WTC11 (cell line): ENCODE measurements around the gene NELL2. TPM values are rescaled to one million over a fixed set of nuclear protein-coding genes. Genes with fewer than 3 reads are reported as not detected.

ENCODE experiments used
- ATAC-seq: fragments of 200-7000 bp; cut with Tn5 transposase; 2 replicates; pipeline ENCODE4 v1.10.0; 2021; ENCODE audit warnings: mild to moderate bottlenecking, moderate library complexity
- CTCF ChIA-PET: fragments of 300-600 bp; sonication (Branson Sonifier 250); formaldehyde crosslinking; loops from one replicate; lab custom pipeline; 2021; ENCODE audit warnings: antibody characterized with exemption; lab: Charles Lee
- POLR2A ChIA-PET: fragments of 350-600 bp; sonication (Branson Sonifier 250); formaldehyde crosslinking; loops from one replicate; lab custom pipeline; 2021; ENCODE audit warnings: antibody characterized with exemption; lab: Charles Lee
- DNase-seq: peaks from one replicate; pipeline ENCODE4 v3.0.0; 2021; ENCODE audit warnings: low spot score
- H3K27ac Mint-ChIP-seq: 2 replicates; pipeline ENCODE4 v1.8.0; 2021; ENCODE audit warnings: mixed read lengths
- H3K27me3 Mint-ChIP-seq: 2 replicates; pipeline ENCODE4 v1.8.0; 2021; ENCODE audit warnings: low read depth, mild to moderate bottlenecking, moderate library complexity, mixed read lengths
- H3K36me3 Mint-ChIP-seq: 2 replicates; pipeline ENCODE4 v1.8.0; 2021; ENCODE audit warnings: mixed read lengths
- H3K4me1 Mint-ChIP-seq: 2 replicates; pipeline ENCODE4 v1.8.0; 2022; ENCODE audit warnings: mixed read lengths
- H3K4me3 Mint-ChIP-seq: 2 replicates; pipeline ENCODE4 v1.8.0; 2021; ENCODE audit warnings: mild to moderate bottlenecking, moderate library complexity, mixed read lengths
- H3K9me3 Mint-ChIP-seq: 2 replicates; pipeline ENCODE4 v1.8.0; 2021; ENCODE audit warnings: mixed read lengths
- AR ChIP-seq: fragments of 250-450 bp; sonication (Bioruptor Pico); IDR thresholded peaks from 2 replicates; pipeline ENCODE4 v1.9.0; 2021; ENCODE audit warnings: mild to moderate bottlenecking
- ATF3 ChIP-seq: sonication (generic); formaldehyde crosslinking; conservative IDR thresholded peaks from 2 replicates; pipeline ENCODE4 v1.8.1; 2022; ENCODE audit warnings: mild to moderate bottlenecking, missing genetic modification reagents
- CBFB ChIP-seq: sonication (generic); formaldehyde crosslinking; IDR thresholded peaks from 2 replicates; pipeline ENCODE4 v1.8.1; 2022; ENCODE audit warnings: mild to moderate bottlenecking, low read depth, missing genetic modification reagents
- CDX4 ChIP-seq: fragments of 250-450 bp; sonication (Bioruptor Pico); IDR thresholded peaks from 2 replicates; pipeline ENCODE4 v1.9.0; 2021; ENCODE audit warnings: moderate library complexity, mild to moderate bottlenecking, inconsistent platforms, borderline replicate concordance
- CTCF ChIP-seq: fragments of 200-600 bp; IDR thresholded peaks from 2 replicates; pipeline ENCODE4 v1.8.0; 2022; ENCODE audit warnings: antibody characterized with exemption
- E2F1 ChIP-seq: sonication (generic); formaldehyde crosslinking; IDR thresholded peaks from 2 replicates; pipeline ENCODE4 v1.8.0; 2022; ENCODE audit warnings: mild to moderate bottlenecking, missing genetic modification reagents
- E2F5 ChIP-seq: sonication (generic); formaldehyde crosslinking; IDR thresholded peaks from 2 replicates; pipeline ENCODE4 v1.8.1; 2022; ENCODE audit warnings: mild to moderate bottlenecking, moderate library complexity, missing genetic modification reagents
- EMX1 ChIP-seq: fragments of 250-450 bp; sonication (Bioruptor Pico); IDR thresholded peaks from 2 replicates; pipeline ENCODE4 v1.8.0; 2021; ENCODE audit warnings: mild to moderate bottlenecking
- FOXJ3 ChIP-seq: sonication (generic); formaldehyde crosslinking; IDR thresholded peaks from 2 replicates; pipeline ENCODE4 v1.9.0; 2021; ENCODE audit warnings: missing genetic modification reagents, mild to moderate bottlenecking, borderline replicate concordance
- GABPB1 ChIP-seq: sonication (generic); formaldehyde crosslinking; IDR thresholded peaks from 2 replicates; pipeline ENCODE4 v1.8.1; 2023; ENCODE audit warnings: mild to moderate bottlenecking, missing genetic modification reagents
- GTF2I ChIP-seq: fragments of 250-450 bp; sonication (Bioruptor Pico); conservative IDR thresholded peaks from 2 replicates; pipeline ENCODE4 v1.4.0; 2021; ENCODE audit warnings: mild to moderate bottlenecking
- KAT7 ChIP-seq: sonication (generic); formaldehyde crosslinking; IDR thresholded peaks from 2 replicates; pipeline ENCODE4 v1.8.1; 2023; ENCODE audit warnings: missing genetic modification reagents, mild to moderate bottlenecking, borderline replicate concordance
- NFYB ChIP-seq: sonication (generic); formaldehyde crosslinking; conservative IDR thresholded peaks from 2 replicates; pipeline ENCODE4 v1.8.0; 2022; ENCODE audit warnings: low read depth, missing genetic modification reagents
- NR1H2 ChIP-seq: sonication (generic); formaldehyde crosslinking; IDR thresholded peaks from 2 replicates; pipeline ENCODE4 v1.9.0; 2021; ENCODE audit warnings: mild to moderate bottlenecking, moderate library complexity, missing genetic modification reagents
- OVOL2 ChIP-seq: fragments of 250-450 bp; sonication (Bioruptor Pico); IDR thresholded peaks from 2 replicates; pipeline ENCODE4 v1.9.0; 2021; ENCODE audit warnings: mild to moderate bottlenecking, borderline replicate concordance
- PRRX2 ChIP-seq: fragments of 250-450 bp; sonication (Bioruptor Pico); IDR thresholded peaks from 2 replicates; pipeline ENCODE4 v1.8.0; 2021; ENCODE audit warnings: mild to moderate bottlenecking
- SOX15 ChIP-seq: fragments of 250-450 bp; sonication (Bioruptor Pico); IDR thresholded peaks from 2 replicates; pipeline ENCODE4 v1.9.0; 2021; ENCODE audit warnings: mild to moderate bottlenecking
- SP1 ChIP-seq: sonication (generic); formaldehyde crosslinking; conservative IDR thresholded peaks from 2 replicates; pipeline ENCODE4 v1.8.1; 2022; ENCODE audit warnings: missing genetic modification reagents
- TEAD1 ChIP-seq: sonication (generic); formaldehyde crosslinking; IDR thresholded peaks from 2 replicates; pipeline ENCODE4 v1.8.0; 2022; ENCODE audit warnings: mild to moderate bottlenecking, missing genetic modification reagents
- TEAD4 ChIP-seq: sonication (generic); formaldehyde crosslinking; IDR thresholded peaks from 2 replicates; pipeline ENCODE4 v1.8.0; 2022; ENCODE audit warnings: mild to moderate bottlenecking, missing genetic modification reagents
- ZBTB43 ChIP-seq: sonication (generic); formaldehyde crosslinking; IDR thresholded peaks from 2 replicates; pipeline ENCODE4 v1.8.1; 2023; ENCODE audit warnings: mild to moderate bottlenecking, missing genetic modification reagents
- ZMAT4 ChIP-seq: fragments of 250-450 bp; sonication (Bioruptor Pico); IDR thresholded peaks from 2 replicates; pipeline ENCODE4 v1.9.0; 2021; ENCODE audit warnings: mild to moderate bottlenecking
- ZNF416 ChIP-seq: fragments of 250-450 bp; sonication (Bioruptor Pico); IDR thresholded peaks from 2 replicates; pipeline ENCODE4 v1.9.0; 2021; ENCODE audit warnings: mild to moderate bottlenecking, inconsistent platforms
- ZNF423 ChIP-seq: fragments of 250-450 bp; sonication (Bioruptor Pico); IDR thresholded peaks from 2 replicates; pipeline ENCODE4 v2.1.2; 2022; ENCODE audit warnings: mild to moderate bottlenecking, moderate library complexity
- ZNF425 ChIP-seq: fragments of 250-450 bp; sonication (Bioruptor Pico); conservative IDR thresholded peaks from 2 replicates; pipeline ENCODE4 v1.9.0; 2021; ENCODE audit warnings: mild to moderate bottlenecking
- total RNA-seq: library from RNA; stranded (reverse); gene quantifications from 3 replicates; pipeline ENCODE4 v1.2.3, GENCODE V29; 2021

The NELL2 gene
- total RNA-seq, 1 experiment from 2014 or later: 37.4 TPM

GRCh38 chr12:44917141-44917540, 41.0 kb upstream of the NELL2 start:
- TF ChIP-seq TEAD4: no peak
- no peak for TF ChIP-seq CBFB (CRISPR knock-in tag)
- TF ChIP-seq OVOL2 (CRISPR knock-in tag): no peak
- TF ChIP-seq SOX15: no peak
- no peak for TF ChIP-seq EMX1 (CRISPR knock-in tag)
- no peak for TF ChIP-seq NR1H2 (CRISPR knock-in tag)
- TF ChIP-seq PRRX2 (CRISPR knock-in tag): no peak
- TF ChIP-seq GABPB1 (CRISPR knock-in tag): no peak
- no peak for TF ChIP-seq ZNF423 (CRISPR knock-in tag)
- TF ChIP-seq FOXJ3 (CRISPR knock-in tag): no peak
- no peak for TF ChIP-seq NFYB (CRISPR knock-in tag)
- no peak for TF ChIP-seq ZNF425 (CRISPR knock-in tag)
- TF ChIP-seq E2F5: no peak
- TF ChIP-seq E2F1 (CRISPR knock-in tag): no peak
- POLR2A ChIA-PET: no interaction called here

GRCh38 chr12:44915958-44916357, 39.8 kb upstream of the NELL2 start:
- no peaks in the 10 kb centered on the region for H3K27me3 Mint-ChIP-seq
- H3K27ac Mint-ChIP-seq: no peak overlapping the region; the same call in 1 of the 2 replicates
- DNase-seq (no peak), ATAC-seq (no peak)
- H3K4me3 Mint-ChIP-seq: no peak overlapping the region
- ChIA-PET POLR2A (no interaction called here), CTCF (interaction anchor here (2.1 kb wide), 1 partner anchor 33 kb away, joined by 6 read pairs; no protein-coding TSS in a partner anchor)
- H3K4me1 Mint-ChIP-seq: peaks cover 3% of the 10 kb centered on the region; the same call in 1 of the 2 replicates
- no peaks in the 10 kb centered on the region for H3K36me3 Mint-ChIP-seq
- no peaks in the 10 kb centered on the region for H3K9me3 Mint-ChIP-seq
- TF ChIP-seq KAT7 (CRISPR knock-in tag): no peak
- TF ChIP-seq ATF3 (CRISPR knock-in tag): no peak
- no peak for TF ChIP-seq CDX4 (CRISPR knock-in tag)
- TF ChIP-seq ZNF416: no peak
- TF ChIP-seq ZBTB43 (CRISPR knock-in tag): no peak
- no peak for TF ChIP-seq SP1
- TF ChIP-seq ZMAT4 (CRISPR knock-in tag): no peak
- no peak for TF ChIP-seq GTF2I (CRISPR knock-in tag)
- no peak for TF ChIP-seq CTCF
- TF ChIP-seq AR (CRISPR knock-in tag): no peak
- TF ChIP-seq PRRX2 (CRISPR knock-in tag): no peak
- no peak for TF ChIP-seq TEAD1 (CRISPR knock-in tag)

More at GRCh38 chr12:44917141-44917540, 41.0 kb upstream of the NELL2 start:
- CTCF ChIA-PET: interaction anchor here (2.1 kb wide), 1 partner anchor 31 kb away, joined by 6 read pairs; no protein-coding TSS in a partner anchor
- Mint-ChIP-seq H3K27me3 (no peaks in the 10 kb centered on the region), H3K4me3 (no peak overlapping the region), H3K27ac (no peak overlapping the region), H3K9me3 (no peaks in the 10 kb centered on the region), H3K36me3 (no peaks in the 10 kb centered on the region), H3K4me1 (peaks cover 3% of the 10 kb centered on the region; the same call in 1 of the 2 replicates)
- no peak for DNase-seq
- no peak for ATAC-seq
